ENCODE results near the gene TBC1D23. TPM values are rescaled to one million over a fixed set of nuclear protein-coding genes. Genes with fewer than 3 reads are reported as not detected.
"Not testable (repeated sequence)": the region's sequence is repeated elsewhere in the genome, so short reads cannot be mapped to it uniquely, and the experiment has no call there.

The TBC1D23 gene
- total and polyA plus RNA-seq, 2 of the 13 experiments (the other 11 are each of a cell fraction or from before 2014, with no cell fraction given) = 28.7 to 35.4 TPM

DNA sequence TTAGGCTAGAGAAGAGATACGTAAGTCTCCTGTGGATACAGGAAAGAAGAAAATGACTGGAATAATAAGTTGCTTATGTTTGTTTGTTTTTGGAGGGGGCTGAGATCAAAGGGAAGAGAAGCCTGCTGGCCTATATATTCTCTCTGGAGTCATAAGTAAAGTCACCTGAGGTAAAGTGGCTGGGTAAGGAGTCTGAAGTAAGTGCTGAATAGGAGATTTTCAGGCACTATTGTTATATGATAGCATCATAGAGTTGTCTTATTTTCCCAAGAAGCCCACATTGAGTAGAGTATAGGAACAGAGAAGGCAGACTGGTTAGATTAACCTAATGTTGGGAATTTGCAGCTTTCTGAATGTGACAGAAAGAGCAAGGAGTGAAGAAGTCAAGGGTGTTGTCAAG is 10.7 kb downstream of the TBC1D23 start:
- no peak for ATAC-seq
- in situ Hi-C loops (cut with HindIII; ENCODE audit: extremely low pct_ligation_motif_present, low pct_unique_long_range_greater_than_20kb) = no loop called here
- no peak for FAIRE-seq

DNA sequence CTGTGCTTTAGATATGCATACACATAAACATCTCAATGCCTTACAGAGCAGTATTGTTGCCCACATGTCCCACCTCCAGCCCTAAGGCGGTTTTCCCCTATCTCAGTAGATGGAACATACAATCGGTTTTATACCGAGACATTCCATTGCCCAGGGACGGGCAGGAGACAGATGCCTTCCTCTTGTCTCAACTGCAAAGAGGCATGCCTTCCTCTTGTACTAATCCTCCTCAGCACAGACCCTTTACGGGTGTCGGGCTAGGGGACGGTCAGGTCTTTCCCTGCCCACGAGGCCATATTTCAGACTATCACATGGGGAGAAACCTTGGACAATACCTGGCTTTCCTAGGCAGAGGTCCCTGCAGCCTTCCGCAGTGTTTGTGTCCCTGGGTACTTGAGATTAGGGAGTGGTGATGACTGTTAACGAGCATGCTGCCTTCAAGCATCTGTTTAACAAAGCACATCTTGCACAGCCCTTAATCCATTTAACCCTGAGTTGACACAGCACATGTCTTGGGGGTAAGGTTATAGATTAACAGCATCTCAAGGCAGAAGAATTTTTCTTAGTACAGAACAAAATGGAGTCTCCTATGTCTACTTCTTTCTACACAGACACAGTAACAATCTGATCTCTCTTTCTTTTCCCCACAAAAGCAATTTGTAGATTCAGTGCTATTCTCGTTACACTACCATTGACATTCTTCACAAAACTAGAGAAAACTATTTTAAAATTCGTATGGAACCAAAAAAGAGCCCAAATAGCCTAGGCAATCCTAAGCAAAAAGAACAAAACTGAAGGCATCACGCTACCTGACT is 12.2 kb downstream of the TBC1D23 start:
- CTCF ChIA-PET (ENCODE audit: low intra/inter-chr PET ratio, low total read pairs); intact Hi-C loops (cut with micrococcal nuclease; ENCODE audit: unreplicated experiment); H3K27ac ChIP-seq (ENCODE audit: extremely low read length, insufficient read depth, low read length); ATAC-seq; FAIRE-seq; H3K4me2 ChIP-seq (ENCODE audit: low read depth, low read length); in situ Hi-C loops (cut with HindIII; ENCODE audit: extremely low pct_ligation_motif_present, low pct_unique_long_range_greater_than_20kb); BruUV-seq (replicated peaks); H3K36me3 ChIP-seq (replicated peaks in 1 of 2; ENCODE audit: control insufficient read depth in 1 of 2, insufficient read depth in 2 of 2, low read length in 2 of 2); H3K27me3 ChIP-seq (ENCODE audit: control insufficient read depth in 1 of 2, insufficient read depth in 2 of 2, low read length in 2 of 2); H3K9me3 ChIP-seq (ENCODE audit: low read length); H3K4me3 ChIP-seq (replicated peaks in 1 of 3; ENCODE audit: insufficient read depth in 1 of 3, low read depth in 2 of 3, low read length in 3 of 3); H2AFZ ChIP-seq (ENCODE audit: low read length); POLR2A ChIA-PET; H3K9ac ChIP-seq (ENCODE audit: insufficient read depth, low read depth, low read length); DNase-seq (ENCODE audit: low spot score): not testable (repeated sequence)
- Histone ChIP-seq H3K4me1 (ENCODE audit: insufficient read depth, low read length) (peaks cover 22% of the 10 kb centered on the region), H4K20me1 (ENCODE audit: insufficient read depth, low read length) (peaks cover 13% of the 10 kb centered on the region), H3K79me2 (ENCODE audit: insufficient read depth, low read length) (peaks cover 87% of the 10 kb centered on the region)
- 95% methylated on average over 13 of the region's 13 CpGs for WGBS (ENCODE audit: low lambda C conversion rate)

More for the DNA sequence above, 10.7 kb downstream of the TBC1D23 start:
- TF ChIP-seq KLF6 (CRISPR knock-in tag; IDR thresholded peaks at IDR 0.05) = no peak
- no peak for TF ChIP-seq KAT7 (CRISPR knock-in tag; IDR thresholded peaks at IDR 0.05; ENCODE audit: borderline replicate concordance)
- TF ChIP-seq NR2F1 (CRISPR knock-in tag; IDR thresholded peaks at IDR 0.05) = no peak
- TF ChIP-seq MTA3 (CRISPR knock-in tag; IDR thresholded peaks at IDR 0.05) = no peak
- no peak for TF ChIP-seq PTBP1 (IDR thresholded peaks at IDR 0.05; ENCODE audit: low read depth, low read length, poor library complexity, severe bottlenecking)
- Histone ChIP-seq H3K9ac (ENCODE audit: insufficient read depth, low read depth, low read length) (no peak overlapping the region), H3K79me2 (ENCODE audit: insufficient read depth, low read length) (peaks cover 88% of the 10 kb centered on the region), H3K4me1 (ENCODE audit: insufficient read depth, low read length) (peaks cover 9% of the 10 kb centered on the region), H3K4me2 (ENCODE audit: low read depth, low read length) (no peak overlapping the region), H3K36me3 (replicated peaks in 1 of 2; ENCODE audit: control insufficient read depth in 1 of 2, insufficient read depth in 2 of 2, low read length in 2 of 2) (no peaks in the 10 kb centered on the region; a peak in 1 of 5 replicates), H3K27ac (ENCODE audit: extremely low read length, insufficient read depth, low read length) (no peak overlapping the region), H3K9me3 (ENCODE audit: low read length) (no peaks in the 10 kb centered on the region), H2AFZ (ENCODE audit: low read length) (no peak overlapping the region), H3K27me3 (ENCODE audit: control insufficient read depth in 1 of 2, insufficient read depth in 2 of 2, low read length in 2 of 2) (no peaks in the 10 kb centered on the region), H3K4me3 (replicated peaks in 1 of 3; ENCODE audit: insufficient read depth in 1 of 3, low read depth in 2 of 3, low read length in 3 of 3) (no peak overlapping the region), H4K20me1 (ENCODE audit: insufficient read depth, low read length) (peaks cover 13% of the 10 kb centered on the region; the same call in 1 of the 2 replicates)
- intact Hi-C loops (cut with micrococcal nuclease; ENCODE audit: unreplicated experiment) = no loop called here
- ChIA-PET CTCF (ENCODE audit: low intra/inter-chr PET ratio, low total read pairs) (no interaction called here), POLR2A (no interaction called here)
- WGBS (ENCODE audit: low lambda C conversion rate) = 94% methylated on average over 1 of the region's 1 CpG
- DNase-seq (ENCODE audit: low spot score) = no peak
- BruUV-seq (replicated peaks) = no TSS peak

Data from HepG2 (cell line).